ENCODE results near the gene TMC3. TPM values are rescaled to one million over a fixed set of nuclear protein-coding genes. Genes with fewer than 3 reads are reported as not detected.

TMC3 gene
- total and polyA plus RNA-seq, 2 experiments from 2014 or later: not detected

DNA sequence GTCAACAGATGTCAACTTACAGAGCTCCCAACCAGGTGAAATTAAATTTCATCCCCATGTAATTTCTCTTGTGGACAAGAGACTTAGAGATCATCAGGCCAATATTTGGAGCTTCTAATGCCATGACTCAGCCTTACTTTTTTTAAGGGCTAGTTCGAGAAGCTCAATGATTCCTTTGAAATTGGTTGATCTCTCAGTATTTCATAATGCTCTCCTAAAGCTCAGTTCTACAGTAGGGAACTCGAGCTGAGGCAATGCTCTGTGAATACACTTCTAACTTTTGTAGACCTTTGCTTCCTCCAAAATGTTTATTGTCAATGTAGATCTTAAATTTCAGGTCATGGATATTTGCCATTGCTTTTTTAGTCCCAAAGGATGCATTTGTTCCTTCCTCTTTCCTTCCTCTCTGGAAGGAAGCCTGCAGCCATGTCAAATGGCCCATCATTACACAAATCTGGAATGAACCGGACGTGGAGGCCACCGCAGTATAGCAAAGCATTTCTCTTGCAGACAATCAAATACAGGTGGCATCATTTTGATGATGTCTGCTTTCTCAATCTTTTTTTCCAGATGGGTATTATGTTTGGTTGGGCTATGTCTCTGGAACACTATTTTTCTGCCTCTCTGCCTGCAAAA, 78.4 kb downstream of the TMC3 start:
- Histone ChIP-seq H3K9ac (no peak overlapping the region), H3K9me3 (ENCODE audit: low read depth) (no peaks in the 10 kb centered on the region), H3K4me3 (no peak overlapping the region), H3F3A (ENCODE audit: insufficient read depth) (0 out of 2 replicates have a peak, but pooled peaks cover 14% of the 10 kb centered on the region), H3K4me1 (ENCODE audit: insufficient read depth) (peaks cover 13% of the 10 kb centered on the region), H4K20me1 (ENCODE audit: insufficient read depth) (no peaks in the 10 kb centered on the region), H3K27ac (no peak overlapping the region), H3K27me3 (replicated peaks; ENCODE audit: insufficient read depth) (no peaks in the 10 kb centered on the region), H3K9me2 (ENCODE audit: insufficient read depth) (no peaks in the 10 kb centered on the region), H2AFZ (no peak overlapping the region), H3K79me2 (ENCODE audit: insufficient read depth) (no peaks in the 10 kb centered on the region), H3K36me3 (ENCODE audit: low read depth) (no peaks in the 10 kb centered on the region), H3K4me2 (ENCODE audit: unreplicated experiment) (no peak overlapping the region)
- DNase-seq: peak; percentile 51
- in situ Hi-C loops (cut with MboI): no loop called here
- TF ChIP-seq EZH2phosphoT487 (IDR thresholded peaks at IDR 0.05; ENCODE audit: insufficient read depth, low read depth) (no peak), EZH2 (IDR thresholded peaks at IDR 0.05; ENCODE audit: insufficient read depth, poor library complexity, severe bottlenecking) (no peak)
- WGBS, 2 experiments (ENCODE audit: low coverage in 1 of 2, low lambda C conversion rate in 2 of 2, missing lambda C conversion rate in 2 of 2): 51 to 55% methylated on average over 5 of the region's 5 CpGs

DNA sequence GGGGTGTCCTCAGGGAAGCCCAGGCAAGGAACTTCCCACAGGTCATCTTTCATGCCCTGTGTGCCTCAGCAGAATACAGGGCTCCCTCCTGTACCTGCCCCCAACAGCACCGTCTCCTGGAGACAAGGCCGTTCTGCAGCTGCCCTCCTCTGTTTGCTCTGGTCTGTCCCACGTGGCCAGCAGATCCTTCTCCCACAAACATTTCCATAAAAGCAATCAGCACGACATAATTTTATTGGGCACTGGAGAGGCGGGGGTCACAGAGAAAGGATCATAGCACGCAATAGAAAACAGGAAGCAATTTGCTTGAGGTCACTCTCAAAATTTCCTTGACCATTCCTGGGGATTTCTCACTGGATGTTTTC, 79.5 kb downstream of the TMC3 start:
- Histone ChIP-seq H2AFZ (no peak overlapping the region), H3K9me3 (ENCODE audit: low read depth) (no peaks in the 10 kb centered on the region), H3K4me2 (ENCODE audit: unreplicated experiment) (no peak overlapping the region), H3K27me3 (replicated peaks; ENCODE audit: insufficient read depth) (no peaks in the 10 kb centered on the region), H3K9ac (no peak overlapping the region), H3F3A (ENCODE audit: insufficient read depth) (0 out of 2 replicates have a peak, but pooled peaks cover 14% of the 10 kb centered on the region), H3K36me3 (ENCODE audit: low read depth) (no peaks in the 10 kb centered on the region), H3K4me1 (ENCODE audit: insufficient read depth) (peaks cover 13% of the 10 kb centered on the region), H3K79me2 (ENCODE audit: insufficient read depth) (no peaks in the 10 kb centered on the region), H3K4me3 (no peak overlapping the region), H3K9me2 (ENCODE audit: insufficient read depth) (no peaks in the 10 kb centered on the region), H4K20me1 (ENCODE audit: insufficient read depth) (no peaks in the 10 kb centered on the region), H3K27ac (no peak overlapping the region)
- no peak for TF ChIP-seq EZH2phosphoT487 (IDR thresholded peaks at IDR 0.05; ENCODE audit: insufficient read depth, low read depth)
- no peak for TF ChIP-seq EZH2 (IDR thresholded peaks at IDR 0.05; ENCODE audit: insufficient read depth, poor library complexity, severe bottlenecking)
- WGBS, 2 experiments (ENCODE audit: low coverage in 1 of 2, low lambda C conversion rate in 2 of 2, missing lambda C conversion rate in 2 of 2): 66 to 72% methylated on average over 6 of the region's 6 CpGs
- in situ Hi-C loops (cut with MboI): no loop called here
- DNase-seq: no peak

DNA sequence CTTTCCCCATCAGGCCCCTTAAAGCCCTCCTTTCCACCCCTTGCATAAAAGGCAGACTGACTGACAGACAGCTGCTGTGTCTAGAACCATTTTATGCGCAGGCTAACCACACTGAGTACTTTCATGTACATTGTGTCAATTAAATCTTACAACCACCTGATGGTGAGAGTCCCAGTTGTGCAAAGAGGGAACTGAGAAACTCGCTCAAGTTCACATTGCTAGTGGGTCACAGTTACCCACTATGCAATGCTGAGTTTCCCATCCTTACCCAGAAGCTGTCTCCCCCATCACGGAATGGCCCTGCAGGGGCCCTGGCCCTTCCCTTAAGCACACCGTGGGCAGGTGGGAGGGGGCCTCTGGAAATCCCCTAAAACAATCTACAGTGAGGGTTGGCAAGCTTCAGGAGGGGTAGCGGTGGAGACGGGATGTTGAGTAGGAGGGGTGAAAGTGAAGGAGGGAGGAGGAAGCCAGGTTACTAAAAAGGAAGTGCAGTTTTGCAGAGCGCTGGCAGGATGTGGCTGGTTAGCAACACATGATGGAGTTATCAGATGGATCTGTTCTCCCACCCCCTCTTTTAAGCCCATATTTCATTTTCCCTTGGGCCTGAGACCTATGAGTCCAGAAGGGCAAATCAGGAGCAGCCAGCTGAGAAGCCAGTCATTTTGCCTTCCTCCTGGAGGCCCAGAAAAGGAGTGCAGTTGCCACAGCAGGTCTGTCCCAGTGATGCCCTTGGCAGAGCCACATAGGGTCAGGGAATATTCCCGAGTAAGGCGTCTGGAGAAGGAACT, 80.1 kb downstream of the TMC3 start:
- H3K4me1 ChIP-seq (ENCODE audit: insufficient read depth): peaks cover 13% of the 10 kb centered on the region
- in situ Hi-C loops (cut with MboI): no loop called here
- WGBS, 2 experiments (ENCODE audit: low coverage in 1 of 2, low lambda C conversion rate in 2 of 2, missing lambda C conversion rate in 2 of 2): 84 to 86% methylated on average over 9 of the region's 9 CpGs

DNA sequence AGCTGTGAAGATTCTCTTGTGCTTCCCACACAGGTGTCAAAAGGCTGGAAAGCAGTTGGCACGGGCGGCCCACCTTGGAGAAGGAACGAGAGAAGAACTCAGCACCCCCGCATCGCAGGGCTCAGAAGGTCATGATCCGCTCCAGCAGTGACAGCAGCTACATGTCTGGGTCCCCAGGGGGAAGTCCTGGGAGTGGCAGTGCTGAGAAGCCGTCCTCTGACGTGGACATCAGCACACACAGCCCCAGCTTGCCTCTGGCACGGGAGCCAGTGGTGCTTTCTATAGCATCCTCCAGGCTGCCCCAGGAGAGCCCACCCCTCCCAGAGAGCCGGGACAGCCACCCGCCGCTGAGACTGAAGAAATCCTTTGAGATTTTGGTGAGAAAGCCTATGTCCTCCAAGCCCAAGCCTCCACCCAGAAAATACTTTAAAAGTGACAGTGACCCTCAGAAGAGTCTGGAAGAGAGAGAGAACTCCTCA, 81.5 kb downstream of the TMC3 start:
- WGBS, 2 experiments (ENCODE audit: low coverage in 1 of 2, low lambda C conversion rate in 2 of 2, missing lambda C conversion rate in 2 of 2): 74 to 85% methylated on average over 11 to 12 of the region's 12 CpGs
- H3F3A ChIP-seq (ENCODE audit: insufficient read depth): 0 out of 2 replicates have a peak, but pooled peaks cover 14% of the 10 kb centered on the region
- H3K79me2 ChIP-seq (ENCODE audit: insufficient read depth): no peaks in the 10 kb centered on the region
- H3K4me1 ChIP-seq (ENCODE audit: insufficient read depth): peaks cover 8% of the 10 kb centered on the region
- H3K9ac ChIP-seq: no peak overlapping the region
- no peak overlapping the region for H3K4me3 ChIP-seq
- TF ChIP-seq EZH2phosphoT487 (IDR thresholded peaks at IDR 0.05; ENCODE audit: insufficient read depth, low read depth) (no peak), EZH2 (IDR thresholded peaks at IDR 0.05; ENCODE audit: insufficient read depth, poor library complexity, severe bottlenecking) (no peak)
- no peaks in the 10 kb centered on the region for H3K9me2 ChIP-seq (ENCODE audit: insufficient read depth)
- in situ Hi-C loops (cut with MboI): no loop called here
- no peaks in the 10 kb centered on the region for H3K36me3 ChIP-seq (ENCODE audit: low read depth)
- no peaks in the 10 kb centered on the region for H3K27me3 ChIP-seq (replicated peaks; ENCODE audit: insufficient read depth)
- H2AFZ ChIP-seq: no peak overlapping the region
- no peak overlapping the region for H3K4me2 ChIP-seq (ENCODE audit: unreplicated experiment)
- no peak for DNase-seq
- H3K27ac ChIP-seq: no peak overlapping the region
- no peaks in the 10 kb centered on the region for H4K20me1 ChIP-seq (ENCODE audit: insufficient read depth)
- no peaks in the 10 kb centered on the region for H3K9me3 ChIP-seq (ENCODE audit: low read depth)

More for the DNA sequence above, 80.1 kb downstream of the TMC3 start:
- Histone ChIP-seq H3K36me3 (ENCODE audit: low read depth) (no peaks in the 10 kb centered on the region), H2AFZ (no peak overlapping the region), H3K9me2 (ENCODE audit: insufficient read depth) (no peaks in the 10 kb centered on the region), H3K27me3 (replicated peaks; ENCODE audit: insufficient read depth) (no peaks in the 10 kb centered on the region), H4K20me1 (ENCODE audit: insufficient read depth) (no peaks in the 10 kb centered on the region), H3F3A (ENCODE audit: insufficient read depth) (0 out of 2 replicates have a peak, but pooled peaks cover 14% of the 10 kb centered on the region), H3K27ac (no peak overlapping the region), H3K9me3 (ENCODE audit: low read depth) (no peaks in the 10 kb centered on the region), H3K9ac (no peak overlapping the region), H3K4me2 (ENCODE audit: unreplicated experiment) (no peak overlapping the region), H3K79me2 (ENCODE audit: insufficient read depth) (no peaks in the 10 kb centered on the region), H3K4me3 (no peak overlapping the region)
- TF ChIP-seq EZH2 (IDR thresholded peaks at IDR 0.05; ENCODE audit: insufficient read depth, poor library complexity, severe bottlenecking) (no peak), EZH2phosphoT487 (IDR thresholded peaks at IDR 0.05; ENCODE audit: insufficient read depth, low read depth) (no peak)
- DNase-seq: no peak
